Keratinocyte (primary cell): Measurements from ENCODE around the gene ABI3BP. TPM values are rescaled to one million over a fixed set of nuclear protein-coding genes. Genes with fewer than 3 reads are reported as not detected.

Experiments used
- DNase-seq: peaks from one replicate; pipeline ENCODE4 v3.0.0-alpha.2; 2011; ENCODE audit warnings: low read depth, missing footprints, low spot score
- FAIRE-seq: peaks from 2 replicates; lab custom pipeline; 2011; peaks lifted over from hg19 to GRCh38; lab: Jason Lieb, UNC
- H2AFZ ChIP-seq: 2 replicates; pipeline ENCODE4 v1.6.0; 2012; ENCODE audit warnings: low read length, control low read depth, inconsistent platforms; ENCODE audit not compliant: control insufficient read depth
- H3K27ac ChIP-seq: 2 replicates; pipeline ENCODE4 v1.5.1; 2011; ENCODE audit warnings: low read length; ENCODE audit not compliant: control insufficient read depth, insufficient read depth
- H3K27me3 ChIP-seq: 3 replicates; pipeline ENCODE4 v1.6.0; 2011; ENCODE audit warnings: low read length; ENCODE audit not compliant: control insufficient read depth, insufficient read depth; ENCODE audit errors: extremely low read depth
- H3K36me3 ChIP-seq, 2 experiments: 2 replicates in 1 of 2; 3 replicates in 1 of 2; pipeline ENCODE4 v1.5.1; 2011; ENCODE audit warnings: low read length in 2 of 2, mild to moderate bottlenecking in 1 of 2; ENCODE audit not compliant: control insufficient read depth in 2 of 2, insufficient read depth in 2 of 2; ENCODE audit errors: extremely low read depth in 1 of 2
- H3K4me1 ChIP-seq: 3 replicates; pipeline ENCODE4 v1.5.1; 2011; ENCODE audit warnings: low read length; ENCODE audit not compliant: control insufficient read depth, insufficient read depth; ENCODE audit errors: extremely low read depth
- H3K4me2 ChIP-seq: 3 replicates; pipeline ENCODE4 v1.6.0; 2011; ENCODE audit warnings: low read depth, low read length; ENCODE audit not compliant: control insufficient read depth, insufficient read depth; ENCODE audit errors: extremely low read depth
- H3K4me3 ChIP-seq, 3 experiments: fragments of 200-600 bp in 1 of 3; sonication (generic) in 1 of 3; 2 replicates in 2 of 3; 3 replicates in 1 of 3; pipeline ENCODE4 v1.5.1; 2011 to 2016; ENCODE audit warnings: low read length in 3 of 3, mild to moderate bottlenecking in 3 of 3, control low read depth in 2 of 3, inconsistent platforms in 1 of 3, low read depth in 1 of 3, mixed read lengths in 1 of 3, mixed run types in 1 of 3, moderate library complexity in 1 of 3; ENCODE audit not compliant: control insufficient read depth in 2 of 3, insufficient read depth in 2 of 3; ENCODE audit errors: extremely low read depth in 1 of 3
- H3K79me2 ChIP-seq: 2 replicates; pipeline ENCODE4 v1.6.0; 2012; ENCODE audit warnings: low read length; ENCODE audit not compliant: control insufficient read depth, insufficient read depth
- H3K9ac ChIP-seq: 3 replicates; pipeline ENCODE4 v1.6.0; 2011; ENCODE audit warnings: low read length; ENCODE audit not compliant: control insufficient read depth, insufficient read depth; ENCODE audit errors: extremely low read depth
- H3K9me1 ChIP-seq: 3 replicates; pipeline ENCODE4 v1.6.0; 2011; ENCODE audit warnings: low read length; ENCODE audit not compliant: control insufficient read depth, insufficient read depth; ENCODE audit errors: extremely low read depth
- H3K9me3 ChIP-seq: 2 replicates; pipeline ENCODE4 v1.5.1; 2012; ENCODE audit warnings: low read depth, low read length; ENCODE audit not compliant: control insufficient read depth
- H4K20me1 ChIP-seq: 3 replicates; pipeline ENCODE4 v1.6.0; 2011; ENCODE audit warnings: low read length; ENCODE audit not compliant: control insufficient read depth, insufficient read depth; ENCODE audit errors: extremely low read depth
- CTCF ChIP-seq, 3 experiments: IDR thresholded peaks in 1 of 3; conservative IDR thresholded peaks in 1 of 3; optimal IDR thresholded peaks in 1 of 3; 2 replicates in 2 of 3; 3 replicates in 1 of 3; pipeline versions ENCODE3 to v1.5.1; 2011; ENCODE audit warnings: low read length in 3 of 3, mild to moderate bottlenecking in 3 of 3, moderate library complexity in 2 of 3, control low read depth in 1 of 3, inconsistent platforms in 1 of 3; ENCODE audit not compliant: insufficient read depth in 2 of 3; ENCODE audit errors: extremely low read depth in 1 of 3
- EZH2 ChIP-seq: IDR thresholded peaks from one replicate; pipeline ENCODE4 v1.6.1; 2012; ENCODE audit warnings: inconsistent platforms, mild to moderate bottlenecking, low read length, moderate library complexity
- dilution Hi-C: fragments of 300-500 bp; cut with MboI; formaldehyde crosslinking; loops from one replicate; pipeline ENCODE4 v1.7.0; 2020; ENCODE audit warnings: low sequenced_read_pairs; ENCODE audit not compliant: extremely low pct_ligation_motif_present
- polyA plus RNA-seq, 5 experiments: library from polyadenylated mRNA; depleted of rRNA in 3 of 5; stranded (reverse) in 3 of 5; stranded (forward) in 1 of 5; unstranded in 1 of 5; fragments of >200 nt; gene quantifications; 1 replicate in 1 of 5; 2 replicates in 3 of 5; 3 replicates in 1 of 5; pipeline versions ENCODE4 v1.2.1 to v1.2.3, GENCODE V29; 2011 to 2012; ENCODE audit warnings: missing spikeins in 2 of 5, low read depth in 1 of 5, low replicate concordance in 1 of 5

Gene ABI3BP
- polyA plus RNA-seq, 1 donor (not counting 4 experiments of a cell fraction or from before 2014, with no cell fraction given): 0.59 TPM

- Histone ChIP-seq H3K9ac (no peak overlapping the region), H3K27me3 (no peaks in the 10 kb centered on the region), H3K4me2 (peak overlapping the region; percentile 4), H3K9me3 (peaks cover 2% of the 10 kb centered on the region), H3K36me3 (no peaks in the 10 kb centered on the region), H3K79me2 (no peaks in the 10 kb centered on the region), H4K20me1 (no peaks in the 10 kb centered on the region), H2AFZ (peak overlapping the region; percentile 35), H3K4me3 (no peak overlapping the region), H3K27ac (peak overlapping the region; percentile 5), H3K9me1 (no peaks in the 10 kb centered on the region), H3K4me1 (peaks cover 52% of the 10 kb centered on the region)
- no peak for DNase-seq
- dilution Hi-C loops: no loop called here
- no peak for FAIRE-seq
- TF ChIP-seq CTCF (optimal IDR thresholded peaks at IDR 0.05 in 1 of 3, IDR thresholded peaks at IDR 0.05 in 1 of 3, conservative IDR thresholded peaks at IDR 0.05 in 1 of 3; ENCODE audit: extremely low read depth in 1 of 3, insufficient read depth in 2 of 3, low read length in 3 of 3) (no peak), EZH2 (no peak)
Measured at GRCh38 chr3:101038880-101039279, 45.7 kb upstream of the ABI3BP start.

DNA sequence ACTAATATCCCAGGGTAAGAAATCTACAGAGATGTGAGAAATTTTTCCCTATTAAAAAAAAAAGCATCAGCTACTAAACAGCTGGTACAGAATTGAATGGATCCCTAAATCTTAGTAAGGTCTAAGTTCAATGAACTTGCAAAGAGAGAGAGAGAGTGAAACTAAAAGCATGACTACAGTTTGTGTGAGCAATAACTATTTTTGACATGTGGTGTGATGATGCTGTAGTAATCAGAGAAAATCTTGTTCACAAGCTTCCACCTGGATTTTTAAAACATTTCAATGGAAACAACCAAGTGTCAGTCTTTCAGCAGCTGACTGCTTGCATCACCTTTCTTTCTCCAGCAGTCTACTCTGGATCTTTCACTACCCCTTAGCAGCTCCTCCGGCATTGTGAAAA, 45.2 kb upstream of the ABI3BP start:
- Histone ChIP-seq H3K36me3 (no peaks in the 10 kb centered on the region), H3K9me3 (peaks cover 5% of the 10 kb centered on the region), H2AFZ (peak overlapping the region; percentile 35), H3K4me3 (no peak overlapping the region), H3K4me1 (peaks cover 52% of the 10 kb centered on the region), H4K20me1 (no peaks in the 10 kb centered on the region), H3K27me3 (no peaks in the 10 kb centered on the region), H3K9me1 (no peaks in the 10 kb centered on the region), H3K27ac (peak overlapping the region; percentile 5), H3K9ac (no peak overlapping the region), H3K4me2 (peak overlapping the region; percentile 27), H3K79me2 (no peaks in the 10 kb centered on the region)
- DNase-seq (no peak), FAIRE-seq (peak; percentile 75)
- TF ChIP-seq CTCF (optimal IDR thresholded peaks at IDR 0.05 in 1 of 3, IDR thresholded peaks at IDR 0.05 in 1 of 3, conservative IDR thresholded peaks at IDR 0.05 in 1 of 3; ENCODE audit: extremely low read depth in 1 of 3, insufficient read depth in 2 of 3, low read length in 3 of 3): no peak
- no peak for TF ChIP-seq EZH2
- dilution Hi-C loops: no loop called here
